ENCODE data around the gene EML4. TPM values are rescaled to one million over a fixed set of nuclear protein-coding genes. Genes with fewer than 3 reads are reported as not detected.

Gene EML4
- total and polyA plus RNA-seq, 11 donors: 2.3 to 32.8 (median 5.6) TPM

GRCh38 chr2:42319265-42319664 lies 150.1 kb downstream of the EML4 start:
- no peaks in the 10 kb centered on the region for H3K27me3 ChIP-seq
- H3K4me3 ChIP-seq: no peak overlapping the region
- 95 to 97% (median 96%) methylated on average over 5 of the region's 5 CpGs for WGBS, 4 donors
- H3K9me3 ChIP-seq: no peaks in the 10 kb centered on the region
- TF ChIP-seq, protein P1, sequence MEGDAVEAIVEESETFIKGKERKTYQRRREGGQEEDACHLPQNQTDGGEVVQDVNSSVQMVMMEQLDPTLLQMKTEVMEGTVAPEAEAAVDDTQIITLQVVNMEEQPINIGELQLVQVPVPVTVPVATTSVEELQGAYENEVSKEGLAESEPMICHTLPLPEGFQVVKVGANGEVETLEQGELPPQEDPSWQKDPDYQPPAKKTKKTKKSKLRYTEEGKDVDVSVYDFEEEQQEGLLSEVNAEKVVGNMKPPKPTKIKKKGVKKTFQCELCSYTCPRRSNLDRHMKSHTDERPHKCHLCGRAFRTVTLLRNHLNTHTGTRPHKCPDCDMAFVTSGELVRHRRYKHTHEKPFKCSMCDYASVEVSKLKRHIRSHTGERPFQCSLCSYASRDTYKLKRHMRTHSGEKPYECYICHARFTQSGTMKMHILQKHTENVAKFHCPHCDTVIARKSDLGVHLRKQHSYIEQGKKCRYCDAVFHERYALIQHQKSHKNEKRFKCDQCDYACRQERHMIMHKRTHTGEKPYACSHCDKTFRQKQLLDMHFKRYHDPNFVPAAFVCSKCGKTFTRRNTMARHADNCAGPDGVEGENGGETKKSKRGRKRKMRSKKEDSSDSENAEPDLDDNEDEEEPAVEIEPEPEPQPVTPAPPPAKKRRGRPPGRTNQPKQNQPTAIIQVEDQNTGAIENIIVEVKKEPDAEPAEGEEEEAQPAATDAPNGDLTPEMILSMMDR (IDR thresholded peaks at IDR 0.05): no peak
- no peak overlapping the region for H3K27ac ChIP-seq
- ATAC-seq (no peak), DNase-seq (no peak)
- H3K36me3 ChIP-seq: peaks cover 0 to 74% (median 41%) of the 10 kb centered on the region in 9 donors
- intact Hi-C loops (cut with DNase I): no loop called here
- H3K4me1 ChIP-seq: peaks cover 0 to 13% (median 0%) of the 10 kb centered on the region in 12 donors

- Histone ChIP-seq H3K9me3 (no peaks in the 10 kb centered on the region), H3K4me3 (no peak overlapping the region), H3K36me3 (peaks cover 0 to 80% (median 47%) of the 10 kb centered on the region in 9 donors), H3K4me1 (no peaks in the 10 kb centered on the region), H3K27me3 (no peaks in the 10 kb centered on the region), H3K27ac (no peak overlapping the region)
- no peak for TF ChIP-seq POLR2A (IDR thresholded peaks at IDR 0.05)
- TF ChIP-seq, protein P1 (IDR thresholded peaks at IDR 0.05): no peak
- intact Hi-C loops (cut with DNase I): loop anchor here in 3 of 10 donors (10.0 kb wide), 3 partner anchors 227 to 467 kb away; no protein-coding TSS in a partner anchor
- ATAC-seq: no peak
- 68 to 91% (median 79%) methylated on average over 2 of the region's 2 CpGs for WGBS, 4 donors
- no peak for DNase-seq
These were observed 152.4 kb downstream of the EML4 start for GRCh38 chr2:42321452-42322064.

GRCh38 chr2:42324244-42324643 lies 155.1 kb downstream of the EML4 start:
- H3K4me3 ChIP-seq: no peak overlapping the region
- no peaks in the 10 kb centered on the region for H3K27me3 ChIP-seq
- intact Hi-C loops (cut with DNase I): loop anchor here in 3 of 10 donors (10.0 kb wide), 3 partner anchors 229 to 469 kb away; no protein-coding TSS in a partner anchor
- H3K27ac ChIP-seq: no peak overlapping the region
- peaks cover 0 to 78% (median 38%) of the 10 kb centered on the region in 9 donors for H3K36me3 ChIP-seq
- ATAC-seq: no peak
- no peaks in the 10 kb centered on the region for H3K9me3 ChIP-seq
- H3K4me1 ChIP-seq: no peaks in the 10 kb centered on the region
- no peak for DNase-seq
- TF ChIP-seq, protein P1 (IDR thresholded peaks at IDR 0.05): no peak
- no peak for TF ChIP-seq POLR2A (IDR thresholded peaks at IDR 0.05)
- 80 to 98% (median 97%) methylated on average over 4 of the region's 4 CpGs for WGBS, 4 donors

- ATAC-seq (no peak), DNase-seq (no peak)
- TF ChIP-seq, protein P1 (IDR thresholded peaks at IDR 0.05): no peak
- no peak for TF ChIP-seq POLR2A (IDR thresholded peaks at IDR 0.05)
- H3K36me3 ChIP-seq: peaks cover 0 to 78% (median 39%) of the 10 kb centered on the region in 9 donors
- WGBS, 4 donors: 86 to 91% (median 88%) methylated on average over 2 of the region's 2 CpGs
- H3K4me1 ChIP-seq: no peaks in the 10 kb centered on the region
- intact Hi-C loops (cut with DNase I): loop anchor here in 4 of 10 donors (5.0 to 10.0 kb wide), 5 partner anchors 223 to 470 kb away; no protein-coding TSS in a partner anchor
- H3K27me3 ChIP-seq: no peaks in the 10 kb centered on the region
- H3K9me3 ChIP-seq: no peaks in the 10 kb centered on the region
- H3K27ac ChIP-seq: no peak overlapping the region
- no peak overlapping the region for H3K4me3 ChIP-seq
These were observed 155.8 kb downstream of the EML4 start for GRCh38 chr2:42324949-42325348.

All from heart left ventricle (tissue), 16 donors.